ENCODE data around the gene ANKRD35. TPM values are rescaled to one million over a fixed set of nuclear protein-coding genes. Genes with fewer than 3 reads are reported as not detected.

The ANKRD35 gene
- total and polyA plus RNA-seq, 2 of the 8 experiments (the other 6 are each of a cell fraction or from before 2014, with no cell fraction given) = 1.6 to 3.0 TPM

DNA sequence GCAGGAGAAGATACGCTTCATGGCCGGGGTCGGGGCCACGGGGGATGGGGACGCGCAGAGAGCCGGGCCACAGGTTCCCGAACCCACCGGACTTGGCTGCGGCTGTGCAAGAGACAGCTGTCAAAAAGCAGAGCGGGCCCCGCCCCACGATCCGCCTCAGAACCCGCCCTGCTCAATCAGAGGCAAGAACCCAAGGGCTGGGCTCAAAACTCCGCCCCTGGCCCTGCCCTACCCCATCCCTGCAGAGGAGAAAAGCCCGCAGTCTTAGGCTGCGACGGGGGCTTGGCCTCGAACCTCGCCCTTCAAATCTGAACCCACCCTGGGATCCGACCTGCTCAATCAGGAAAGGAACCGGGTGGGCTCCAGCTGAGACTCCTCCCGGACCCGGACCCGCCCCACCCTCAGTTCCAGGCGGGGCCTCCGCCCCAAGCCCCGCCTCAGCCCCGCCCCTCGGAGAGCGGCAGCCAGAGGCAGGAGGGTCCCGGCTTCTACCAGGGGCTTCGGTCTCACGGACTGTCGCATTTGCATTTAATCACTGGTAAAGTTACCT lies at the start of gene ANKRD35 (continued):
- TF ChIP-seq, protein P1, sequence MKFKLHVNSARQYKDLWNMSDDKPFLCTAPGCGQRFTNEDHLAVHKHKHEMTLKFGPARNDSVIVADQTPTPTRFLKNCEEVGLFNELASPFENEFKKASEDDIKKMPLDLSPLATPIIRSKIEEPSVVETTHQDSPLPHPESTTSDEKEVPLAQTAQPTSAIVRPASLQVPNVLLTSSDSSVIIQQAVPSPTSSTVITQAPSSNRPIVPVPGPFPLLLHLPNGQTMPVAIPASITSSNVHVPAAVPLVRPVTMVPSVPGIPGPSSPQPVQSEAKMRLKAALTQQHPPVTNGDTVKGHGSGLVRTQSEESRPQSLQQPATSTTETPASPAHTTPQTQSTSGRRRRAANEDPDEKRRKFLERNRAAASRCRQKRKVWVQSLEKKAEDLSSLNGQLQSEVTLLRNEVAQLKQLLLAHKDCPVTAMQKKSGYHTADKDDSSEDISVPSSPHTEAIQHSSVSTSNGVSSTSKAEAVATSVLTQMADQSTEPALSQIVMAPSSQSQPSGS (IDR thresholded peaks at IDR 0.05; ENCODE audit: low read length) = no peak
- TF ChIP-seq POU5F1 (IDR thresholded peaks at IDR 0.05; ENCODE audit: low read depth, low read length) (no peak), BCL11A (IDR thresholded peaks at IDR 0.05; ENCODE audit: low read depth in 2 of 2, low read length in 2 of 2) (no peak), SP1 (IDR thresholded peaks at IDR 0.05; ENCODE audit: low read depth, low read length) (peak; percentile 27; the same call in 1 of the 2 replicates), CTBP2 (IDR thresholded peaks at IDR 0.05; ENCODE audit: borderline replicate concordance, insufficient read depth, insufficient read length, low read length) (no peak), KDM4A (IDR thresholded peaks at IDR 0.05; ENCODE audit: low read depth, low read length, severe bottlenecking) (peak; percentile 76), EP300 (IDR thresholded peaks at IDR 0.05; ENCODE audit: borderline replicate concordance in 1 of 2, low read depth in 2 of 2, low read length in 2 of 2) (no peak), RFX5 (IDR thresholded peaks at IDR 0.05; ENCODE audit: borderline replicate concordance, low read depth, low read length) (no peak), BRCA1 (IDR thresholded peaks at IDR 0.05; ENCODE audit: low read depth, low read length) (no peak), ASH2L (IDR thresholded peaks at IDR 0.05; ENCODE audit: low read length) (no peak), MAFK (IDR thresholded peaks at IDR 0.05; ENCODE audit: low read depth, low read length) (no peak)
- TF ChIP-seq, protein P2, sequence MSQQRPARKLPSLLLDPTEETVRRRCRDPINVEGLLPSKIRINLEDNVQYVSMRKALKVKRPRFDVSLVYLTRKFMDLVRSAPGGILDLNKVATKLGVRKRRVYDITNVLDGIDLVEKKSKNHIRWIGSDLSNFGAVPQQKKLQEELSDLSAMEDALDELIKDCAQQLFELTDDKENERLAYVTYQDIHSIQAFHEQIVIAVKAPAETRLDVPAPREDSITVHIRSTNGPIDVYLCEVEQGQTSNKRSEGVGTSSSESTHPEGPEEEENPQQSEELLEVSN (IDR thresholded peaks at IDR 0.05) = no peak
- TF ChIP-seq, protein P3, sequence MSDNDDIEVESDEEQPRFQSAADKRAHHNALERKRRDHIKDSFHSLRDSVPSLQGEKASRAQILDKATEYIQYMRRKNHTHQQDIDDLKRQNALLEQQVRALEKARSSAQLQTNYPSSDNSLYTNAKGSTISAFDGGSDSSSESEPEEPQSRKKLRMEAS (IDR thresholded peaks at IDR 0.05) = no peak
- TF ChIP-seq, protein P4, sequence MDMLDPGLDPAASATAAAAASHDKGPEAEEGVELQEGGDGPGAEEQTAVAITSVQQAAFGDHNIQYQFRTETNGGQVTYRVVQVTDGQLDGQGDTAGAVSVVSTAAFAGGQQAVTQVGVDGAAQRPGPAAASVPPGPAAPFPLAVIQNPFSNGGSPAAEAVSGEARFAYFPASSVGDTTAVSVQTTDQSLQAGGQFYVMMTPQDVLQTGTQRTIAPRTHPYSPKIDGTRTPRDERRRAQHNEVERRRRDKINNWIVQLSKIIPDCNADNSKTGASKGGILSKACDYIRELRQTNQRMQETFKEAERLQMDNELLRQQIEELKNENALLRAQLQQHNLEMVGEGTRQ (IDR thresholded peaks at IDR 0.05; ENCODE audit: low read length) = no peak
- TF ChIP-seq, protein P5, sequence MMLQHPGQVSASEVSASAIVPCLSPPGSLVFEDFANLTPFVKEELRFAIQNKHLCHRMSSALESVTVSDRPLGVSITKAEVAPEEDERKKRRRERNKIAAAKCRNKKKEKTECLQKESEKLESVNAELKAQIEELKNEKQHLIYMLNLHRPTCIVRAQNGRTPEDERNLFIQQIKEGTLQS (IDR thresholded peaks at IDR 0.05; ENCODE audit: insufficient read depth, low read depth, low read length) = no peak

Data from H1 (cell line).